Astrocyte of the cerebellum (primary cell): ENCODE results near the gene TBC1D5.

Source experiments
- DNase-seq: peaks from one replicate; pipeline ENCODE4 v3.0.0-alpha.2; 2011; ENCODE audit warnings: low read depth
- H3K4me3 ChIP-seq: 2 replicates; pipeline ENCODE4 v1.5.1; 2011; ENCODE audit warnings: mild to moderate bottlenecking, low read depth, low read length, moderate library complexity
- CTCF ChIP-seq: IDR thresholded peaks from 2 replicates; pipeline ENCODE4 v1.5.1; 2012; ENCODE audit warnings: low read length, low read depth, moderate library complexity, mild to moderate bottlenecking; ENCODE audit errors: missing control alignments
- in situ Hi-C: cut with HindIII; loops from 2 replicates; pipeline ENCODE4 v1.10.0; 2017; ENCODE audit warnings: low sequenced_read_pairs

TBC1D5 gene

GRCh38 chr3:17298038-17298437 is 444.4 kb downstream of the TBC1D5 start:
- H3K4me3 ChIP-seq, result no peak overlapping the region
- no peak for DNase-seq
- no peak for TF ChIP-seq CTCF
- in situ Hi-C loops, result no loop called here

- no peak for DNase-seq
- TF ChIP-seq CTCF, result no peak
- no peak overlapping the region for H3K4me3 ChIP-seq
- in situ Hi-C loops, result no loop called here
Observed at GRCh38 chr3:17292556-17292955, 449.9 kb downstream of the TBC1D5 start.

GRCh38 chr3:17290894-17291293 is 451.5 kb downstream of the TBC1D5 start:
- in situ Hi-C loops, result no loop called here
- DNase-seq, result no peak
- H3K4me3 ChIP-seq, result no peak overlapping the region
- no peak for TF ChIP-seq CTCF

GRCh38 chr3:17288839-17289399 is 453.5 kb downstream of the TBC1D5 start:
- no peak for DNase-seq
- no peak for TF ChIP-seq CTCF
- in situ Hi-C loops, result no loop called here
- H3K4me3 ChIP-seq, result no peak overlapping the region

GRCh38 chr3:17287006-17287689 is 455.3 kb downstream of the TBC1D5 start:
- in situ Hi-C loops, result no loop called here
- no peak overlapping the region for H3K4me3 ChIP-seq
- no peak for DNase-seq
- TF ChIP-seq CTCF, result no peak

GRCh38 chr3:17278006-17278405 is 464.4 kb downstream of the TBC1D5 start:
- DNase-seq, result no peak
- H3K4me3 ChIP-seq, result no peak overlapping the region
- in situ Hi-C loops, result no loop called here
- no peak for TF ChIP-seq CTCF

GRCh38 chr3:17266846-17267245 is 475.6 kb downstream of the TBC1D5 start:
- no peak for DNase-seq
- no peak for TF ChIP-seq CTCF
- in situ Hi-C loops, result no loop called here
- H3K4me3 ChIP-seq, result no peak overlapping the region
